Gastroesophageal sphincter (tissue), 3 donors: ENCODE results near the gene SNRPB.

Source experiments
- EP300 ChIP-seq: sonication (generic); formaldehyde crosslinking; IDR thresholded peaks from one replicate; pipeline ENCODE4 v1.6.1; 2017; ENCODE audit warnings: antibody characterized with exemption, mild to moderate bottlenecking
- POLR2A ChIP-seq, 2 donors: fragments of 450-650 bp; IDR thresholded peaks; one replicate each; pipeline ENCODE4 v1.6.1; 2017; ENCODE audit warnings: antibody characterized with exemption in 2 of 2, mild to moderate bottlenecking in 2 of 2, moderate library complexity in 1 of 2
- POLR2AphosphoS5 ChIP-seq: sonication (generic); formaldehyde crosslinking; IDR thresholded peaks from one replicate; pipeline ENCODE4 v1.6.1; 2017; ENCODE audit warnings: antibody characterized with exemption
- TF ChIP-seq, protein P1 (sequence below), 4 experiments: fragments of 200-600 bp in 2 of 4; fragments of 450-650 bp in 2 of 4; sonication (generic) in 1 of 4; IDR thresholded peaks; one replicate each; pipeline ENCODE4 v1.5.1; 2017 to 2019; ENCODE audit warnings: antibody characterized with exemption in 4 of 4, mild to moderate bottlenecking in 2 of 4, moderate library complexity in 2 of 4

DNA sequence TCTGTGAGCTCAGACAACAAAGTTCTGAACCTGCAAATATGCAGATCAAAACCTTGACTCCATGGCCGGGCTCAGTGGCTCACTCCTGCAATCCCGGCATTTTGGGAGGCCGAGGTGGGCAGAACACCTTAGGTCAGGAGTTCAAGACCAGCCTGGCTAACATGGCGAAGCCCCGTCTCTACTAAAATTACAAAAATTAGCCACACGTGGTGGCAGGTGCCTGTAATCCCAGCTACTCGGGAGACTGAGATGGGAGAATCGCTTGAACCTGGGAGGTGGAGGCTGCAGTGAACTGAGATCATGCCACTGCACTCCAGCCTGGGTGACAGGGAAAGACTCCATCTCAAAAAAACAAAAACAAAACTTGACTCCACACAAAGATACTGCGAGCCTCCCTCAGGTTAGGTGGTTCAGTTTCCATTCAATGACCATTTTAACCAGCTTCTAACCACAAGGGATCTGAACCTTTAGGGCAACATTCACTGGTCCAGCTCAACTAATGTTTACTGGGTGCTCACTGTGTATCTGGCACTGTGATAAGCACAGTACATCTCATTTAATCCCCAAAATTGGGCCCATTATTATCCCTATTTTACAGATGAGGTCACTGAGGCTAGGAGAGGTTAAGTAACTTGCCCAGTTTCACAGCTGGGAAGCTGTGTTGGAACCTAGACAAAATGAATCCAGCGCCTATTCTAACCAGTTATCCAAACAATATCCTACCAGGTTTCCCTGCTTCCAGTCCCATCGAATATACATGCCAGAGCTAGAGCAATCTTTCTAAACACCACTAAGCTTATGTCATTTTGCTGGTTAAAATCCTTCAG lies 1.8 kb downstream of the SNRPB start:
- TF ChIP-seq, protein P1, sequence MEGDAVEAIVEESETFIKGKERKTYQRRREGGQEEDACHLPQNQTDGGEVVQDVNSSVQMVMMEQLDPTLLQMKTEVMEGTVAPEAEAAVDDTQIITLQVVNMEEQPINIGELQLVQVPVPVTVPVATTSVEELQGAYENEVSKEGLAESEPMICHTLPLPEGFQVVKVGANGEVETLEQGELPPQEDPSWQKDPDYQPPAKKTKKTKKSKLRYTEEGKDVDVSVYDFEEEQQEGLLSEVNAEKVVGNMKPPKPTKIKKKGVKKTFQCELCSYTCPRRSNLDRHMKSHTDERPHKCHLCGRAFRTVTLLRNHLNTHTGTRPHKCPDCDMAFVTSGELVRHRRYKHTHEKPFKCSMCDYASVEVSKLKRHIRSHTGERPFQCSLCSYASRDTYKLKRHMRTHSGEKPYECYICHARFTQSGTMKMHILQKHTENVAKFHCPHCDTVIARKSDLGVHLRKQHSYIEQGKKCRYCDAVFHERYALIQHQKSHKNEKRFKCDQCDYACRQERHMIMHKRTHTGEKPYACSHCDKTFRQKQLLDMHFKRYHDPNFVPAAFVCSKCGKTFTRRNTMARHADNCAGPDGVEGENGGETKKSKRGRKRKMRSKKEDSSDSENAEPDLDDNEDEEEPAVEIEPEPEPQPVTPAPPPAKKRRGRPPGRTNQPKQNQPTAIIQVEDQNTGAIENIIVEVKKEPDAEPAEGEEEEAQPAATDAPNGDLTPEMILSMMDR (IDR thresholded peaks at IDR 0.05): no peak
- no peak for TF ChIP-seq POLR2AphosphoS5
- TF ChIP-seq POLR2A (IDR thresholded peaks at IDR 0.05): no peak
- no peak for TF ChIP-seq EP300
